Activated naive CD4-positive, alpha-beta T cell (primary cell): ENCODE measurements around the gene GPR151.
"Not testable (repeated sequence)": the region's sequence is repeated elsewhere in the genome, so short reads cannot be mapped to it uniquely, and the experiment has no call there.

Experiments
- DNase-seq, 4 experiments: peaks; one replicate each; lab custom pipeline; 2025; lab: John Stamatoyannopoulos, UW

Gene GPR151

GRCh38 chr5:146516151-146516475, at the start of gene GPR151:
Gene GPR151 (minus strand): TSS chr5:146516190. CDS start chr5:146516113, 77 bp downstream.
- no peak for DNase-seq

- DNase-seq, result no peak
Observed at GRCh38 chr5:146564007-146564762, 48.2 kb upstream of the GPR151 start.

- DNase-seq, result no peak
Observed at GRCh38 chr5:146562461-146562860, 46.5 kb upstream of the GPR151 start.

DNA sequence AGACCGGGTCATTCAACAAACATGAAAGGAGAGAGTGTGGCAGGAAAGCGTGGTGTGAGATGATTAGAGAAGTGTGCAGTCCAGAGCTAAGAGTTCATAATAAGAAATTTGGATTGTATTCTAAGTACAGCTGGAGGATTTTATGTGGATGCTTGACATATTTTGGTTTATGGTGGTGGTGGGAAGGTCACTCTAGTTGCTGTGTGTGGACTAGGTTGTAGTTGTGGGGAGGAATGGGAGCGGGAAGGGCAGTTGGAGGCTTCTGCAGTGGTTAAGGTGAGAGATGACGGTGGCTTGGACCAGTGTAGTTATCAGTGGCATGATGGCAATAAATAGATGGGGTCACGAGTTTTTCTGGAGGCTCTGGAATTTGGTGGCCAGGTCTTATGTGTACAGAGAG, 45.7 kb upstream of the GPR151 start:
- DNase-seq, result no peak

GRCh38 chr5:146560205-146560812, 44.3 kb upstream of the GPR151 start:
- DNase-seq, result no peak

- DNase-seq, result not testable (repeated sequence)
Observed at GRCh38 chr5:146556884-146557283, 40.9 kb upstream of the GPR151 start.

DNA sequence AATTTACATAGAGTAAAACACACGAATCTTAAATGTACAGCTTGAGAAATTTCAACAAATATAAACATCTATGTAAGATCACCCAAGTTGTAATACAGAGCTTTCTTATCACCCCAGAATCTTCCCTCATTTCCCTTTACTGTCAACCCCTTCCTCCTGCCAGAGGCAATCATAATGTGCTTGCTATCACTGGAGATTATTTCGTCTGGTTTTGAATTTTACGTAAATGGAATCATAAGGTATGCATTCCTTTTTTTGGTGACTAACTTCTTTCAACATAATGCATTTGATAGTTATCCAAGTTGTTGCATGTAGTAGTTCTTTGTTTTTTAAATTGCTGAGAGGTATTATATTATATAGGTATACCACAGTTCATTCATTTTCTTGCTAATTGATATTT, 37.5 kb upstream of the GPR151 start:
- no peak for DNase-seq

DNA sequence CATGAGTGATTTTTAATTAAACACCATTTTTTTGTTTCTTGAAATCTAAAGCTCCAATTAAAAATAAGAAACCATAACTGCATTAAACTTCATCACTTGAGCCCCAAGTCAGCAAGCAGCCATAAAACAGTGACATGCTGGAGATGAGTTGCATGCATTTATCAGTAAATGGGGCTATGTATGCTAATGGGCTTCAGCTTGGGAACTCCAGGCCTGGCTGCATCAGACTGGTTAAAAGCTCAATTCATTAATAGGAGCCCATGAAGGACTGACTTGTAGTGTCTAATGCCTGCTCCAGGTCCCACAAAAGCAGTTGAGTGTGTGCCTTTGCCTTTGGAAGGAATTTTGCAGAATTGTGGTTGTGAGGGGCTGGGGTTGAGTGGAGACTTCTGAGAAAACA, 33.6 kb upstream of the GPR151 start:
- no peak for DNase-seq

- DNase-seq, result no peak
Observed at GRCh38 chr5:146548781-146549449, 32.9 kb upstream of the GPR151 start.

DNA sequence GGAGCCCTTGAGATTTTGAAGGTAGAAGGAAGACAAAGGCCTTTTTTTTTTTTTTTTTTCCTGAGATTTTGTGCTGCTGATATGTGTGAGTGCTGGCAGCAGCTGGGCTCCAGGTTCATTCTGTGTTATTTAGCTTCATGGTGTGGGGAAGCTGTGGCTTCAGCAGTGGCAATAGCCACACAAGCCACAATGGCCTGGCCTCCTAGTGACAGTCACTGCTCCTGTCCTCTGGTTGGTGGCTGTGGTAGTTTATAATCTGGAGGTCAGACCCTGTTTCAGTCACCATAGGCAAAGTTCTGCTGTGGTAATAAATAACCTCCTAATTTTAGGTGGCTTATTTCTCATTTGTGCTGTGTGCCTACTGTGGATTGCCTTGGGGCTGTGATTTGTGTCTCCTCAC, 28.2 kb upstream of the GPR151 start:
- DNase-seq, result no peak

DNA sequence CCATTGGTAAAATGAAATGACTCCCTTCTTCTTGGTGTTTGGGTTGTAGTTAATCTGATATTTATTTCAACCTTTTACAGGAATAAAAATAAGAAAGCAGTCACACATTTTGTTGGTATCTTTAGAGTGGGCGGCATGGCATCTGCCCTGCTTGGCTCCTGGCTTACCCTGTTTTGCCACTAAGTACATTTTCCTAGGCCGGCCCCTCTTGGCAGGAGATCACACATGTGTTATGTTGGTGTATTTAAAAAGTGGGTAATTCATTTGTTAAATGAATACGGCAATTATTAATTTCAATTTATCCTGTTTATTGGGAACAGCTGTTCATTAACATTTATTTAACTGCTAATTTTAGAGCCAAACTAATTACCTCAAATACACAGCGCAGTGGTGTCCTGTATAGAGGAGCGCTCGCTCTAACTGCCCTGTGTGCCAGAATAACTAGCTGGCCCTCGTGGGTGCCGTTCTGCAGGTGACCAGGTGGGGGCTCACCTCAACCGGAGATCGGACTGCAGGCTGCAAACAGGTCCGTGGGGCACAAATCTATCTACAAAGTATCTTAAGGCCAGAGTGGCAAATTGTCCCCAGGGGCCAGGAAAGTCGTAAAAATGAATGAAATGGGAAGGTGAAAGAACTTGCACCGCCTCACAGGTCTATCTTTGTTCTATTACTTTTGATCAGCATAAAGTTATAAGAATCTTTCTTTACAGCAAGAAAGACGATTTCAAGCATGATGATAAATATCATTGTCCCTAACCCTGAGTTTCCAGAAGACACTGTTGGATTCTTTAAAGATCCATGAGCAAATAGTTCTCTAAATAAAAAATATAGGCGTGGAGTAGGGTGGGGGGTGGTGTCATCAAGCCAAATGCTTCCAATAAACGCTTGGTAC, 26.2 kb upstream of the GPR151 start:
- peak; percentile 26 to 59 (median 35) for DNase-seq

DNA sequence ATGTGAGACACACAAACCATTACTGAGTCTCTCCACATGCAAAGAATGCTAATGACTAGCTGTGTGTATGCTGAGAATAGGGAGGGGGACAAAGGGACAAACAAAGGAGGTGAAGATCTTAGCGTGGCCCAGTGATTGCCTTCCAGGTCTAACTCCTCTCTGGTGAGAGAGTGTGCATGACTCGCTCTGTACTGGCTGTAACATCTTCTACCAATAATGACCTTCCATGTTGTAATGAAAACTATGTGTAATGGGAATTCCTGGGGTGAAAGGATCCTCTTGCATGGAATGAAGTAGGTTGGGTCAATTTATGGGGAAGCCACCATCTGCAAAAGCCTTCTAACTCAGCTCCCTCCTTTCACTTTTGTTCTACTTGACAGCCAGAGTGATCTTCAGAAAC, 24.4 kb upstream of the GPR151 start:
- no peak for DNase-seq

DNA sequence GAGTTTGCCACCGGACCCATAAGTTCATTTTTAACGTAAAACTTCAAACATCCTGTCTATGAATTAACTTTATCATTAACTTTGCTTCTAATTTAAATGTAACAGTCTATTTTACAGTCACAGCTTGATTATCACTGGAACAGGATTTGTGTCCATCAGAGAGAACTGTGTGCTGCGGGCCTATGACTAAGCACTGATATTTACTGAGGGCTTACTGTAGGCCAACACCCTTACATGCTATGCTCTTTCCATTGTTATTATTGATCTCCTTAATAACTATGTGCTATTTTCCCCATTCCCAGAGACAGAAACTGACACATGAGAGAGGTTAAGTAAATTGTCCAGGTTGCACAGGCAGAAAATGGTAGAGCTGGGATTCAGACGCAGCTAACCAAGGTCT, 24.0 kb upstream of the GPR151 start:
- DNase-seq, result no peak

- no peak for DNase-seq
Observed at GRCh38 chr5:146538432-146538831, 22.4 kb upstream of the GPR151 start.

DNA sequence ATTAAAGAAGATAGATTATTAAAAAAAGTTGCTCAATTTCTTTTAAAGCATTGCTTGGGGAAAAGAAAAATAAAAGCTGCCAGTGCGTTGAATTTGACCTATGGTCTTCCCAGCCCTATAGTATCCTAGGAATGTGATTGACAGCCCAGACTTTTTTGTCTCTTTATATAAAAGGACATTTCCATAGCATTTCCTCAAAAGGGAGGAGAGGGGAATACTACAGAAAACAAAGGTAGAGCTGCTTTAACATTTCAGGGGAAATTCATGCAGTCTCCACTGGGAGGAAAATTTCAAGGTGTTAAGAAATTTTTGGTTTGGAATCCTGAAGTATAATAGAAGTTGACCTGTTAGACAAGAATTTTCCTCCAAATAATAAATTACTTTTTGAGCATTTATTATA, 17.9 kb upstream of the GPR151 start:
- no peak for DNase-seq

GRCh38 chr5:146533260-146533857, 17.4 kb upstream of the GPR151 start:
- DNase-seq, result peak; percentile 7 to 59 (median 54)

GRCh38 chr5:146529984-146530383, 14.0 kb upstream of the GPR151 start:
- DNase-seq, result no peak

- DNase-seq, result no peak
Observed at GRCh38 chr5:146528236-146528635, 12.2 kb upstream of the GPR151 start.

DNA sequence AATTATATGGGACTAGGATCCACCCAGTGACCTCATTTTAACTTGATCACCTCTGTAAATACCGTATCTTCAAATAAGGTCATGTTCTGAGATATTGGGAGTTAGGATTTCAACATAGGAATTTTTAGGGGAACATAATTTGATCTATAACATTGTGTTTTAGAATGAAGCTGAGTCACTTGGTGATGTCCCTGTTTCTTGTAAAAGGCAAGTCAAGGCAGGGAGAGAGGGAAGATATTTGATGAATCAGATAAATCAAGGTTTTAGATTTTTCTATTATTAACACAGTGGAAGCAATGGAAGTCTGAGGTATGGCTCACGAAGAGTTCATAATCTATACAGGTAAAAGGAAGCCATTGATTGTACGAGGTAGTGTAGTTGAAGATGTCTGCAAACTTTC, 11.8 kb upstream of the GPR151 start:
- no peak for DNase-seq

GRCh38 chr5:146523698-146524097, 7.7 kb upstream of the GPR151 start:
- no peak for DNase-seq

GRCh38 chr5:146521403-146522106, 5.6 kb upstream of the GPR151 start:
- DNase-seq, result no peak
